ENCODE data around the gene LENG1. TPM values are rescaled to one million over a fixed set of nuclear protein-coding genes. Genes with fewer than 3 reads are reported as not detected.
A peak's percentile ranks its signal among the peaks of the same experiment; 100 is the strongest.

LENG1 gene
- total and polyA plus RNA-seq, 9 of the 15 experiments (the other 6 are each of a cell fraction or from before 2014, with no cell fraction given) = 0.30 to 10.5 (median 4.7) TPM

DNA sequence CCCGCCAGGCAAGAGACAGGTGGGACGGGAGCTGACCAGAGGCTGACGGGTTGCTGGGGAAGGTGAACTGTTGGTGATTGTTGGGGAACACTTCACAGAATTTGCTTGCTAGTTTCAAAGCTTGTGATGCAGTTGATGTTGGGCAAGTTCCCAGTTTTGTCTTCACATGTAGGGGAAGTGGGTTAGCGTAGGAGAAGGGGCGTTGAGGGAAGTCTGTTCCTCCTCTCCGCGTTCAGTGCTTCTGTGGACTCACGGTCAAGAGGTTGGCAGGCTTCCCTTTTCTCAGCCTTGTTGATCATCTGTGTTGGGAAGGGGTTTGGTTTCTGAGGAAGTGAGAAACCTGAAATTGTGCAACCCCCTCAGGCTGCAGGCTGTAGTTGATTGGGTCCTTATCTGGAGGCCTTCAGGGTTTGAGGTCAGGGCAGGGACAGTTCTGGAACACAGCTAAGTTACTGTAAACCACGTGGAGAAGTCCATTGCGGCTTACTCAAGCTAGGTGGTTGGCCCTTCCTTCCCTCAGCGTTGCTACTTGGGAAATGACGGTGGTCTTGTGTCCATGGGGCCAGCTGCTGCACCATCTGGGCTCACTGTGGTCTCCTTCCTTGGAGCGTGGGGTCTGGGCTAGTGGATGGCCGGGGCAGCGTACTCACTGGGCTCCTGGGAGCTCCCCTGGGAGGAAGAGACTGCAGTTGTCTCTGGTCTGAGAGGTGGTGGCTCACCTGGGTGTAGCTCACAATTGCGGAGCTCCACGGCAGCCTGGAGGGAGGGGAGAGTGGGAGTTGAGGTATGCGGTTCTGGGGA lies 48.7 kb upstream of the LENG1 start (continued):
- TF ChIP-seq ZNF324 (CRISPR knock-in tag; IDR thresholded peaks at IDR 0.05) (no peak; the same call in 1 of the 2 replicates), ZNF311 (CRISPR knock-in tag; IDR thresholded peaks at IDR 0.05) (no peak), PHF21A (IDR thresholded peaks at IDR 0.05; ENCODE audit: borderline replicate concordance, low read depth) (no peak), ID3 (CRISPR knock-in tag; IDR thresholded peaks at IDR 0.05) (no peak), ID3 (tag; IDR thresholded peaks at IDR 0.05) (peak; percentile 79; the same call in 1 of the 2 replicates), SNRNP70 (optimal IDR thresholded peaks at IDR 0.05; ENCODE audit: low read depth, low read length) (peak; percentile 85), HIVEP1 (CRISPR knock-in tag; IDR thresholded peaks at IDR 0.05) (no peak), BCOR (IDR thresholded peaks at IDR 0.05) (peak; percentile 72; the same call in 1 of the 2 replicates), POLR2A (conservative IDR thresholded peaks at IDR 0.05) (peak; percentile 93), SIX5 (IDR thresholded peaks at IDR 0.05; ENCODE audit: borderline replicate concordance in 1 of 2, insufficient read depth in 1 of 2, low read depth in 1 of 2, low read length in 2 of 2) (no peak), ZSCAN29 (IDR thresholded peaks at IDR 0.05) (no peak; the same call in 1 of the 2 replicates), TRIM28 (IDR thresholded peaks at IDR 0.05) (peak; percentile 52; the same call in 1 of the 2 replicates), CCNT2 (IDR thresholded peaks at IDR 0.05; ENCODE audit: borderline replicate concordance, extremely low read depth, insufficient read length, low read depth, low read length) (peak; percentile 72)
- TF ChIP-seq, protein P1, sequence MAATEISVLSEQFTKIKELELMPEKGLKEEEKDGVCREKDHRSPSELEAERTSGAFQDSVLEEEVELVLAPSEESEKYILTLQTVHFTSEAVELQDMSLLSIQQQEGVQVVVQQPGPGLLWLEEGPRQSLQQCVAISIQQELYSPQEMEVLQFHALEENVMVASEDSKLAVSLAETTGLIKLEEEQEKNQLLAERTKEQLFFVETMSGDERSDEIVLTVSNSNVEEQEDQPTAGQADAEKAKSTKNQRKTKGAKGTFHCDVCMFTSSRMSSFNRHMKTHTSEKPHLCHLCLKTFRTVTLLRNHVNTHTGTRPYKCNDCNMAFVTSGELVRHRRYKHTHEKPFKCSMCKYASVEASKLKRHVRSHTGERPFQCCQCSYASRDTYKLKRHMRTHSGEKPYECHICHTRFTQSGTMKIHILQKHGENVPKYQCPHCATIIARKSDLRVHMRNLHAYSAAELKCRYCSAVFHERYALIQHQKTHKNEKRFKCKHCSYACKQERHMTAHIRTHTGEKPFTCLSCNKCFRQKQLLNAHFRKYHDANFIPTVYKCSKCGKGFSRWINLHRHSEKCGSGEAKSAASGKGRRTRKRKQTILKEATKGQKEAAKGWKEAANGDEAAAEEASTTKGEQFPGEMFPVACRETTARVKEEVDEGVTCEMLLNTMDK (IDR thresholded peaks at IDR 0.05; ENCODE audit: borderline replicate concordance, insufficient read depth, low read depth, low read length, poor library complexity, severe bottlenecking) = no peak
- TF ChIP-seq, protein P2, sequence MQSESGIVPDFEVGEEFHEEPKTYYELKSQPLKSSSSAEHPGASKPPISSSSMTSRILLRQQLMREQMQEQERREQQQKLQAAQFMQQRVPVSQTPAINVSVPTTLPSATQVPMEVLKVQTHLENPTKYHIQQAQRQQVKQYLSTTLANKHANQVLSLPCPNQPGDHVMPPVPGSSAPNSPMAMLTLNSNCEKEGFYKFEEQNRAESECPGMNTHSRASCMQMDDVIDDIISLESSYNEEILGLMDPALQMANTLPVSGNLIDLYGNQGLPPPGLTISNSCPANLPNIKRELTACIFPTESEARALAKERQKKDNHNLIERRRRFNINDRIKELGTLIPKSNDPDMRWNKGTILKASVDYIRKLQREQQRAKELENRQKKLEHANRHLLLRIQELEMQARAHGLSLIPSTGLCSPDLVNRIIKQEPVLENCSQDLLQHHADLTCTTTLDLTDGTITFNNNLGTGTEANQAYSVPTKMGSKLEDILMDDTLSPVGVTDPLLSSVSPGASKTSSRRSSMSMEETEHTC (IDR thresholded peaks at IDR 0.05) = peak; percentile 38; the same call in 1 of the 2 replicates

Measured in K562 (cell line).